Liver (tissue), 3 donors: Measurements from ENCODE around the gene PRDX1.

Experiments used
- CTCF ChIP-seq: fragments of 150-350 bp; IDR thresholded peaks from 2 replicates; pipeline ENCODE4 v1.5.1; 2017; ENCODE audit warnings: improper control_type of control experiment, low read depth, low read length; ENCODE audit not compliant: missing input control
- EGR1 ChIP-seq, 2 donors: IDR thresholded peaks; 2 replicates each; pipeline ENCODE4 v1.6.1; 2016 to 2018; ENCODE audit warnings: antibody characterized with exemption in 2 of 2, low read depth in 2 of 2
- FOXA1 ChIP-seq: IDR thresholded peaks from 2 replicates; pipeline ENCODE4 v1.6.1; 2016; ENCODE audit warnings: antibody characterized with exemption
- JUND ChIP-seq, 2 donors: IDR thresholded peaks; 2 replicates each; pipeline ENCODE4 v1.6.1; 2016; ENCODE audit warnings: antibody characterized with exemption in 2 of 2
- MAX ChIP-seq: IDR thresholded peaks from 2 replicates; pipeline ENCODE4 v1.6.1; 2016; ENCODE audit warnings: antibody characterized with exemption
- RAD21 ChIP-seq, 2 donors: IDR thresholded peaks; 2 replicates each; pipeline ENCODE4 v1.6.1; 2016; ENCODE audit warnings: antibody characterized with exemption in 2 of 2, mild to moderate bottlenecking in 2 of 2
- REST ChIP-seq: IDR thresholded peaks from 2 replicates; pipeline ENCODE4 v1.6.1; 2016; ENCODE audit warnings: antibody characterized with exemption, mild to moderate bottlenecking
- RXRA ChIP-seq, 2 donors: IDR thresholded peaks; 2 replicates each; pipeline ENCODE4 v1.6.1; 2017 to 2018; ENCODE audit warnings: antibody characterized with exemption in 2 of 2, mild to moderate bottlenecking in 1 of 2
- SP1 ChIP-seq: IDR thresholded peaks from 2 replicates; pipeline ENCODE4 v1.6.1; 2018; ENCODE audit warnings: antibody characterized with exemption, mild to moderate bottlenecking
- TAF1 ChIP-seq: conservative IDR thresholded peaks from 2 replicates; pipeline ENCODE4 v1.6.1; 2016; ENCODE audit warnings: antibody characterized with exemption, mild to moderate bottlenecking
- YY1 ChIP-seq: IDR thresholded peaks from 2 replicates; pipeline ENCODE4 v1.6.1; 2016; ENCODE audit warnings: antibody characterized with exemption, mild to moderate bottlenecking
- ZBTB33 ChIP-seq: IDR thresholded peaks from 2 replicates; pipeline ENCODE4 v1.6.1; 2016; ENCODE audit warnings: antibody characterized with exemption
- donor health status: healthy.
- donor health status: healthy.

- no peak for TF ChIP-seq YY1
- TF ChIP-seq CTCF, result no peak
- no peak for TF ChIP-seq EGR1 (IDR thresholded peaks at IDR 0.05; ENCODE audit: low read depth in 2 of 2)
- TF ChIP-seq SP1, result no peak
- no peak for TF ChIP-seq RXRA (IDR thresholded peaks at IDR 0.05)
- TF ChIP-seq TAF1, result no peak
- no peak for TF ChIP-seq MAX
- no peak for TF ChIP-seq FOXA1
- no peak for TF ChIP-seq REST
- no peak for TF ChIP-seq JUND (IDR thresholded peaks at IDR 0.05)
- no peak for TF ChIP-seq ZBTB33
- no peak for TF ChIP-seq RAD21 (IDR thresholded peaks at IDR 0.05)
These were observed 5.2 kb downstream of the PRDX1 start for GRCh38 chr1:45516465-45516864.
